HL-60 (cell line): ENCODE data around the gene CCM2.

Experiments
- DNase-seq, 2 experiments: peaks; one replicate each; pipeline ENCODE4 v3.0.0-alpha.2; 2010 to 2020; ENCODE audit warnings: low read depth in 1 of 2, low spot score in 1 of 2
- H3K27ac ChIP-seq: fragments of 250-450 bp; sonication (Bioruptor Pico); replicated peaks from 2 replicates; pipeline ENCODE4 v1.5.1; 2020; ENCODE audit warnings: mild to moderate bottlenecking, moderate library complexity
- H3K27me3 ChIP-seq: fragments of 250-450 bp; sonication (Bioruptor Pico); 2 replicates; pipeline ENCODE4 v1.5.1; 2021; ENCODE audit warnings: mild to moderate bottlenecking, moderate library complexity; ENCODE audit not compliant: insufficient read depth, poor library complexity, severe bottlenecking
- H3K4me3 ChIP-seq: replicated peaks from 2 replicates; pipeline ENCODE4 v1.5.1; 2011; ENCODE audit warnings: mild to moderate bottlenecking, control low read depth, low read length; ENCODE audit not compliant: insufficient read depth
- CTCF ChIP-seq: IDR thresholded peaks from one replicate; pipeline ENCODE4 v1.5.1; 2011; ENCODE audit warnings: low read length, control low read depth, inconsistent platforms; ENCODE audit not compliant: insufficient read depth
- GABPA ChIP-seq: IDR thresholded peaks from 2 replicates; pipeline ENCODE4 v1.6.1; 2012; ENCODE audit warnings: low read depth
- POLR2AphosphoS5 ChIP-seq: IDR thresholded peaks from 2 replicates; pipeline ENCODE4 v1.6.1; 2012; ENCODE audit warnings: low read depth
- REST ChIP-seq: IDR thresholded peaks from 2 replicates; pipeline ENCODE4 v1.6.1; 2012; ENCODE audit warnings: low read depth; ENCODE audit not compliant: insufficient replicate concordance
- SPI1 ChIP-seq: IDR thresholded peaks from 2 replicates; pipeline ENCODE4 v1.6.1; 2012; ENCODE audit warnings: low read depth, mild to moderate bottlenecking, borderline replicate concordance

CCM2 gene

GRCh38 chr7:45117582-45117981, 117.6 kb downstream of the CCM2 start:
- H3K27ac ChIP-seq, result no peak overlapping the region
- no peak overlapping the region for H3K4me3 ChIP-seq
- no peaks in the 10 kb centered on the region for H3K27me3 ChIP-seq
- DNase-seq, result no peak
- TF ChIP-seq GABPA, result no peak
- TF ChIP-seq CTCF, result no peak
- TF ChIP-seq POLR2AphosphoS5, result no peak
- TF ChIP-seq SPI1, result no peak

DNA sequence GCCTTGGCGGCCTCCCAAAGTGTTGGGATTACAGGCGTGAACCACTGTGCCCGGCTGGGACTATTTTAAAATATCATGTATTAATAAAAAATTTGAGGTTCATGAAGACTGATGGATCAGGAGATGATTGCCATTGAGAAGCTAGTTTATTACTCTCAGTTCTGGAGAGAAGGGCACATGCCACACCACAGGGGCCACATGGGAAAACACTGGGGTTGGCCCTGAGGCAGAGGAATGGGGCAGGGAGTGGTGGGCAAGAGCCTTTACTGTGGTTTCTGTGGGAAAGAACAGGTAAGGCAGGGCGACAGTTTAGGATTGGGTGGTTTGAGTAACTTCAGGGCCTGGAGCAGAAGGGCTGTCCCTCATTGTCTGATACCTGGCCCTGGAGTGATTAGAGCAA, 118.3 kb downstream of the CCM2 start:
- no peaks in the 10 kb centered on the region for H3K27me3 ChIP-seq
- no peak overlapping the region for H3K27ac ChIP-seq
- DNase-seq, result no peak
- no peak overlapping the region for H3K4me3 ChIP-seq
- TF ChIP-seq REST, result no peak
- no peak for TF ChIP-seq GABPA
- no peak for TF ChIP-seq SPI1
- no peak for TF ChIP-seq CTCF
- no peak for TF ChIP-seq POLR2AphosphoS5

GRCh38 chr7:45118889-45119331, 118.9 kb downstream of the CCM2 start:
- TF ChIP-seq REST (no peak), SPI1 (no peak), CTCF (no peak), GABPA (no peak), POLR2AphosphoS5 (no peak)
- Histone ChIP-seq H3K27me3 (no peaks in the 10 kb centered on the region), H3K27ac (no peak overlapping the region), H3K4me3 (no peak overlapping the region)
- no peak for DNase-seq

GRCh38 chr7:45119550-45119949, 119.5 kb downstream of the CCM2 start:
- Histone ChIP-seq H3K27me3 (no peaks in the 10 kb centered on the region), H3K4me3 (no peak overlapping the region), H3K27ac (no peak overlapping the region)
- no peak for DNase-seq
- TF ChIP-seq POLR2AphosphoS5 (no peak), SPI1 (no peak), CTCF (no peak), GABPA (no peak), REST (no peak)
